ENCODE data around the gene PRKCB.

PRKCB gene

DNA sequence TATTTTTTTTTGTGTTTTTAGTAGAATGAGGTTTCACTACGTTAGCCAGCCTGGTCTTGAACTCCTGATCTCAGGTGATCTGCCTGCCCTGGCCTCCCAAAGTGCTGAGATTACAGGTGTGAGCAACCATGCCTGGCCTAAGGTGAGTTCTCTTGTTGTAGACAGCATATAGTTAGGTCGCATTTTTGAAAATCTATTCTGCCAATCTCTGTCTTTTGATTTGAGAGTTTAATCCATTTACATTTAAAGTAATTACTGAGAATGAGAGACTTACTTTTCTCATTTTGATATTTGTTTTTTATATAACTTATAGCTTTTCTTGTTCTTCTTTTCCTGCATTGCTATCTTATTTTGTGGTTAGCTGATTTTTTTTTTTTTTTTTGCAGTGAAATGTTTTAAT lies 6.3 kb upstream of the PRKCB start:
- TF ChIP-seq POLR2AphosphoS5 (IDR thresholded peaks at IDR 0.05; ENCODE audit: low read depth, low read length) (no peak), FOXP2 (optimal IDR thresholded peaks at IDR 0.05; ENCODE audit: borderline replicate concordance, extremely low read depth, extremely low read length, insufficient read depth) (no peak), SIN3A (IDR thresholded peaks at IDR 0.05; ENCODE audit: borderline replicate concordance, insufficient read depth, low read length) (no peak), TAF1 (IDR thresholded peaks at IDR 0.05; ENCODE audit: borderline replicate concordance, insufficient read depth, low read length) (no peak)
- TF ChIP-seq, protein P1, sequence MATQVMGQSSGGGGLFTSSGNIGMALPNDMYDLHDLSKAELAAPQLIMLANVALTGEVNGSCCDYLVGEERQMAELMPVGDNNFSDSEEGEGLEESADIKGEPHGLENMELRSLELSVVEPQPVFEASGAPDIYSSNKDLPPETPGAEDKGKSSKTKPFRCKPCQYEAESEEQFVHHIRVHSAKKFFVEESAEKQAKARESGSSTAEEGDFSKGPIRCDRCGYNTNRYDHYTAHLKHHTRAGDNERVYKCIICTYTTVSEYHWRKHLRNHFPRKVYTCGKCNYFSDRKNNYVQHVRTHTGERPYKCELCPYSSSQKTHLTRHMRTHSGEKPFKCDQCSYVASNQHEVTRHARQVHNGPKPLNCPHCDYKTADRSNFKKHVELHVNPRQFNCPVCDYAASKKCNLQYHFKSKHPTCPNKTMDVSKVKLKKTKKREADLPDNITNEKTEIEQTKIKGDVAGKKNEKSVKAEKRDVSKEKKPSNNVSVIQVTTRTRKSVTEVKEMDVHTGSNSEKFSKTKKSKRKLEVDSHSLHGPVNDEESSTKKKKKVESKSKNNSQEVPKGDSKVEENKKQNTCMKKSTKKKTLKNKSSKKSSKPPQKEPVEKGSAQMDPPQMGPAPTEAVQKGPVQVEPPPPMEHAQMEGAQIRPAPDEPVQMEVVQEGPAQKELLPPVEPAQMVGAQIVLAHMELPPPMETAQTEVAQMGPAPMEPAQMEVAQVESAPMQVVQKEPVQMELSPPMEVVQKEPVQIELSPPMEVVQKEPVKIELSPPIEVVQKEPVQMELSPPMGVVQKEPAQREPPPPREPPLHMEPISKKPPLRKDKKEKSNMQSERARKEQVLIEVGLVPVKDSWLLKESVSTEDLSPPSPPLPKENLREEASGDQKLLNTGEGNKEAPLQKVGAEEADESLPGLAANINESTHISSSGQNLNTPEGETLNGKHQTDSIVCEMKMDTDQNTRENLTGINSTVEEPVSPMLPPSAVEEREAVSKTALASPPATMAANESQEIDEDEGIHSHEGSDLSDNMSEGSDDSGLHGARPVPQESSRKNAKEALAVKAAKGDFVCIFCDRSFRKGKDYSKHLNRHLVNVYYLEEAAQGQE (IDR thresholded peaks at IDR 0.05; ENCODE audit: insufficient read depth in 1 of 2, low read depth in 2 of 2, low read length in 2 of 2): no peak

DNA sequence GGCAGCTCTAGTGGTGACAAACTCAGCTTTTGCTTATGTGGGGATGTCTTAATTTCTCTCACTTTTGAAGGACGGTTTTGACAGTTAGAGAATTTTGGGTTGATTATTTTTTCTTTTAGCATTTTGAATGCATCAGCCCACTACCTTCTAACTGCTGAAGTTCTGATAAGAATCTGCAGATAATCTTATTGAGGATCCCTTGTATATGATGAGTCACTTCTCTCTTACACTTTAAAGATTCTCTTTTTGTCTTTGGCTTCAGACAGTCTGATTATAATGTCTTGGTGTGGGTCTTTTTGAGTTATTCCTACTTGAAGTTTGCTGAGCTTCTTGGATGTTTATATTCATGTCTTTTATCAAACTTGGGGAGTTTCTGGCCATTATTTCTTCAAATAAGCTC lies 5.5 kb upstream of the PRKCB start:
- TF ChIP-seq POLR2AphosphoS5 (IDR thresholded peaks at IDR 0.05; ENCODE audit: low read depth, low read length) (no peak), SIN3A (IDR thresholded peaks at IDR 0.05; ENCODE audit: borderline replicate concordance, insufficient read depth, low read length) (no peak), FOXP2 (optimal IDR thresholded peaks at IDR 0.05; ENCODE audit: borderline replicate concordance, extremely low read depth, extremely low read length, insufficient read depth) (no peak), TAF1 (IDR thresholded peaks at IDR 0.05; ENCODE audit: borderline replicate concordance, insufficient read depth, low read length) (no peak)
- TF ChIP-seq, protein P1 (IDR thresholded peaks at IDR 0.05; ENCODE audit: insufficient read depth in 1 of 2, low read depth in 2 of 2, low read length in 2 of 2): no peak

DNA sequence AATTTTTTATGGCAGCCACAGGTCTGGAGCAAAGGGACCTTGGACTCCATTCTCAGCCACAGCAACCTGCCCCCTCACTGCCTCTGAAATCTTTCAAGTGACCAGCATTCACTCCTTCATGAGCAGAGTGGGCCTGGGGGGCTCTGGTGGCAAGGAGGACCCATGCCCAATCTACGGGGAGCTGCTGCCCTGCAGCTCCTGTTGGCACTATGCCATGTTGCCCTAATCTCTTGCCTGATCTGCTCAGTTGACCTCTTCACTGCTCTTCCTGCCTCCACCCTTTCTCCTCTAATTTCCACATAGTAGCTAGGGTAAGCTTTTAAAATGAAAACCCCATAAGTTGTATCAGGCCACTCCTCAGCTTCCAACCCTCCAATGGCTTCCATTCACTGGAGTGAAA lies 2.9 kb upstream of the PRKCB start:
- no peak for TF ChIP-seq FOXP2 (optimal IDR thresholded peaks at IDR 0.05; ENCODE audit: borderline replicate concordance, extremely low read depth, extremely low read length, insufficient read depth)
- no peak for TF ChIP-seq TAF1 (IDR thresholded peaks at IDR 0.05; ENCODE audit: borderline replicate concordance, insufficient read depth, low read length)
- TF ChIP-seq POLR2AphosphoS5 (IDR thresholded peaks at IDR 0.05; ENCODE audit: low read depth, low read length): no peak

DNA sequence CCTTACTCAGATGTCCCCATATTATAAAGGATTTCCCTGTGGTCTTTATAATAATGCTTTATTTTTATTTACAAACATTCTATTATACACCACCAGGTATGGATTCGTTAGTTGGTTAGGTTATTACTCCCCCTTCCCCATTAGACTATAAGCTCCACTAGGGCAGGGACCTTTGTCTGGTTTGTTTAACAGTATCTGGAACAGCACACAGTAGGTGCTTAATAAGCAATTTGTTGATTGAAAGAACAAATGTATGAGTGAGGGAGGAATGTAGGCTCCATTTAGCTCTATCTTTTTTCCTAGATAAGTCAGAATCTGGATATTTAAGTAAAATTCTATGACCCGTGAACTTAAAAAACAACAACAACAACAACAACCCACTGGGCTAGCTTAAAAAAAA lies 2.3 kb upstream of the PRKCB start:
- TF ChIP-seq POLR2AphosphoS5 (IDR thresholded peaks at IDR 0.05; ENCODE audit: low read depth, low read length) (no peak), TAF1 (IDR thresholded peaks at IDR 0.05; ENCODE audit: borderline replicate concordance, insufficient read depth, low read length) (no peak), FOXP2 (optimal IDR thresholded peaks at IDR 0.05; ENCODE audit: borderline replicate concordance, extremely low read depth, extremely low read length, insufficient read depth) (no peak), SIN3A (IDR thresholded peaks at IDR 0.05; ENCODE audit: borderline replicate concordance, insufficient read depth, low read length) (no peak)
- TF ChIP-seq, protein P1 (IDR thresholded peaks at IDR 0.05; ENCODE audit: insufficient read depth in 1 of 2, low read depth in 2 of 2, low read length in 2 of 2): no peak

DNA sequence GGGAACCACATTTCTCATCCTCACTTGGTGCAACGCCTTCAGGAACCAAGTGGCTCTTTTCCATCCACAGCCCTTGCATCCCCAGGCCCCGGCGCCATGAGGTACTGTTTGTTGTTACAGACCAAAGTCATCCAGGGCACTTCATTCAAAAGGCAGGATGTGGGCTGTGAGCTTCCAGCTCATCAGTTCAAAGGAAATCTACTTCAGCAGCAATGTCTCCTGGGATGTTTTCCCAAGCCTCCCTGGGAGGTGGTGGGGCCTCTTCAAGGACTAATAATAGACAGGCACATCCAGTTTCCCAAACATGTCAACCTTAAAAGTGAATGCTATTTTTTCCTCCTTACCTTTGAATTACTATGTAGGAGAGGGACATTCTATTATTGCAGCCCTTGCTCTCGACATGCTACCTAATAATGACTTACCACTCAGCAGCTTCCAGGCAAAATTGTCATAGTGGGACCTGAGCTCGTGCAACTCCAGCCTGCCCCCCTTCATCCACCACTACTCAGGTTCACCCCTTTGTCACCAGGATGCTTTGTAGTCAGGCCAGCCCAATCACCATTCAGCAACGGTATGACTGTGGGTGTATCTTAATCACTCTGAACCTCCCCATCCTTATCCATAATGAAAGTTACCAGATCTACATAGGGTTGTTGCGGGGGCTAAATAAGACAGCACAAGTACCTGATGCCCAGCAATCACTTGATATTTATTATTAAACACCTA lies 1.7 kb upstream of the PRKCB start:
- TF ChIP-seq POLR2AphosphoS5 (IDR thresholded peaks at IDR 0.05; ENCODE audit: low read depth, low read length) (no peak), TAF1 (IDR thresholded peaks at IDR 0.05; ENCODE audit: borderline replicate concordance, insufficient read depth, low read length) (no peak), FOXP2 (optimal IDR thresholded peaks at IDR 0.05; ENCODE audit: borderline replicate concordance, extremely low read depth, extremely low read length, insufficient read depth) (no peak), SIN3A (IDR thresholded peaks at IDR 0.05; ENCODE audit: borderline replicate concordance, insufficient read depth, low read length) (no peak)
- TF ChIP-seq, protein P1 (IDR thresholded peaks at IDR 0.05; ENCODE audit: insufficient read depth in 1 of 2, low read depth in 2 of 2, low read length in 2 of 2): no peak

Measured in PFSK-1 (cell line).